HEK293 (cell line): ENCODE data around the gene DVL1.

Experiments used
- BCL11B ChIP-seq: fragments of 450-650 bp; formaldehyde crosslinking; IDR thresholded peaks from 2 replicates; pipeline ENCODE4 v1.5.1; 2016; ENCODE audit warnings: low read depth, missing biosample characterization, missing genetic modification characterization
- INSM2 ChIP-seq: fragments of 450-650 bp; formaldehyde crosslinking; IDR thresholded peaks from 2 replicates; pipeline ENCODE4 v1.5.1; 2016; ENCODE audit warnings: missing biosample characterization, missing genetic modification characterization
- KLF9 ChIP-seq: fragments of 450-650 bp; formaldehyde crosslinking; IDR thresholded peaks from 2 replicates; pipeline ENCODE4 v1.5.1; 2016; ENCODE audit warnings: missing biosample characterization, missing genetic modification characterization, low read depth
- MYNN ChIP-seq: fragments of 450-650 bp; formaldehyde crosslinking; IDR thresholded peaks from 2 replicates; pipeline ENCODE4 v1.5.1; 2016; ENCODE audit warnings: missing biosample characterization, missing genetic modification characterization, borderline replicate concordance
- PATZ1 ChIP-seq: fragments of 450-650 bp; formaldehyde crosslinking; IDR thresholded peaks from 2 replicates; pipeline ENCODE4 v1.5.1; 2016; ENCODE audit warnings: missing biosample characterization, missing genetic modification characterization
- PRDM10 ChIP-seq: fragments of 450-650 bp; formaldehyde crosslinking; IDR thresholded peaks from 2 replicates; pipeline ENCODE4 v1.5.1; 2016; ENCODE audit warnings: missing biosample characterization, missing genetic modification characterization
- REST ChIP-seq: fragments of 450-650 bp; formaldehyde crosslinking; IDR thresholded peaks from 2 replicates; pipeline ENCODE4 v1.5.1; 2016; ENCODE audit warnings: missing biosample characterization, missing genetic modification characterization
- SALL2 ChIP-seq: fragments of 450-650 bp; formaldehyde crosslinking; IDR thresholded peaks from 2 replicates; pipeline ENCODE4 v1.5.0; 2017; ENCODE audit warnings: missing biosample characterization, mild to moderate bottlenecking, missing genetic modification characterization, borderline replicate concordance
- WT1 ChIP-seq: fragments of 450-650 bp; formaldehyde crosslinking; IDR thresholded peaks from 2 replicates; pipeline ENCODE4 v1.5.1; 2016; ENCODE audit warnings: missing biosample characterization, missing genetic modification characterization
- ZBTB26 ChIP-seq: fragments of 450-650 bp; formaldehyde crosslinking; optimal IDR thresholded peaks from 2 replicates; pipeline ENCODE3; 2016; ENCODE audit warnings: missing biosample characterization, mild to moderate bottlenecking, missing genetic modification characterization
- ZBTB48 ChIP-seq: fragments of 450-650 bp; formaldehyde crosslinking; IDR thresholded peaks from 2 replicates; pipeline ENCODE4 v1.5.1; 2016; ENCODE audit warnings: missing biosample characterization, missing genetic modification characterization
- ZNF155 ChIP-seq: fragments of 450-650 bp; formaldehyde crosslinking; IDR thresholded peaks from 2 replicates; pipeline ENCODE4 v1.5.1; 2016; ENCODE audit warnings: missing biosample characterization, missing genetic modification characterization
- ZNF169 ChIP-seq: fragments of 450-650 bp; formaldehyde crosslinking; IDR thresholded peaks from 2 replicates; pipeline ENCODE4 v1.5.1; 2016; ENCODE audit warnings: missing biosample characterization, missing genetic modification characterization
- ZNF23 ChIP-seq: fragments of 450-650 bp; formaldehyde crosslinking; IDR thresholded peaks from 2 replicates; pipeline ENCODE4 v1.5.1; 2016; ENCODE audit warnings: missing biosample characterization, missing genetic modification characterization, borderline replicate concordance
- ZNF280C ChIP-seq: fragments of 450-650 bp; formaldehyde crosslinking; IDR thresholded peaks from 2 replicates; pipeline ENCODE4 v1.5.1; 2016; ENCODE audit warnings: missing biosample characterization, missing genetic modification characterization
- ZNF324 ChIP-seq: fragments of 450-650 bp; formaldehyde crosslinking; IDR thresholded peaks from 2 replicates; pipeline ENCODE4 v1.5.1; 2016; ENCODE audit warnings: missing biosample characterization, missing genetic modification characterization
- ZNF513 ChIP-seq: fragments of 450-650 bp; IDR thresholded peaks from 2 replicates; pipeline ENCODE4 v1.5.1; 2018; ENCODE audit warnings: missing biosample characterization, missing genetic modification characterization
- ZNF529 ChIP-seq: fragments of 450-650 bp; formaldehyde crosslinking; IDR thresholded peaks from 2 replicates; pipeline ENCODE4 v1.5.1; 2017; ENCODE audit warnings: missing genetic modification characterization, missing biosample characterization; ENCODE audit not compliant: insufficient replicate concordance
- ZNF571 ChIP-seq: fragments of 450-650 bp; formaldehyde crosslinking; IDR thresholded peaks from 2 replicates; pipeline ENCODE4 v1.5.0; 2017; ENCODE audit warnings: missing biosample characterization, missing genetic modification characterization
- ZNF596 ChIP-seq: fragments of 450-650 bp; IDR thresholded peaks from 2 replicates; pipeline ENCODE4 v1.5.0; 2018; ENCODE audit warnings: missing biosample characterization, mild to moderate bottlenecking, missing genetic modification characterization, moderate library complexity
- ZNF785 ChIP-seq: fragments of 450-650 bp; formaldehyde crosslinking; IDR thresholded peaks from 2 replicates; pipeline ENCODE4 v1.5.1; 2016; ENCODE audit warnings: missing biosample characterization, missing genetic modification characterization

The DVL1 gene

GRCh38 chr1:1348420-1349255 lies 580 bp downstream of the DVL1 start (continued):
- TF ChIP-seq INSM2 (tag by site-specific recombination) (no peak), ZBTB26 (tag by site-specific recombination) (peak; percentile 64), ZNF596 (no peak), ZNF513 (tag by site-specific recombination) (no peak), SALL2 (no peak), BCL11B (tag by site-specific recombination) (peak; percentile 11), ZNF529 (no peak), ZNF324 (tag by site-specific recombination) (no peak), ZNF23 (no peak), MYNN (tag by site-specific recombination) (no peak), ZNF785 (tag by site-specific recombination) (no peak), WT1 (no peak), ZNF169 (tag by site-specific recombination) (no peak), ZNF155 (no peak), ZNF280C (no peak), PRDM10 (tag by site-specific recombination) (no peak), KLF9 (tag by site-specific recombination) (peak; percentile 57; the same call in 1 of the 2 replicates), ZNF571 (tag by site-specific recombination) (no peak), PATZ1 (tag by site-specific recombination) (0 out of 2 replicates have a peak, but pooled peaks have one; percentile 12), REST (tag by site-specific recombination) (no peak), ZBTB48 (tag by site-specific recombination) (no peak)
